Glutamatergic neuron (in vitro differentiated cells): Measurements from ENCODE around the gene CBLB. TPM values are rescaled to one million over a fixed set of nuclear protein-coding genes. Genes with fewer than 3 reads are reported as not detected.

ENCODE experiments used
- DNase-seq: peaks from one replicate; pipeline ENCODE4 v3.0.0; 2022
- H3K27ac Mint-ChIP-seq: one replicate; pipeline ENCODE4 v1.8.0; 2020; ENCODE audit warnings: mild to moderate bottlenecking, mixed read lengths, inconsistent platforms; ENCODE audit not compliant: unreplicated experiment
- H3K27me3 Mint-ChIP-seq: one replicate; pipeline ENCODE4 v1.8.0; 2020; ENCODE audit warnings: mild to moderate bottlenecking, moderate library complexity, mixed read lengths, inconsistent platforms; ENCODE audit not compliant: unreplicated experiment
- H3K36me3 Mint-ChIP-seq: one replicate; pipeline ENCODE4 v1.8.0; 2020; ENCODE audit warnings: mild to moderate bottlenecking, mixed read lengths, inconsistent platforms; ENCODE audit not compliant: unreplicated experiment
- H3K4me1 Mint-ChIP-seq: one replicate; pipeline ENCODE4 v1.8.0; 2020; ENCODE audit warnings: mild to moderate bottlenecking, low read depth, mixed read lengths, inconsistent platforms; ENCODE audit not compliant: unreplicated experiment
- H3K4me3 Mint-ChIP-seq: one replicate; pipeline ENCODE4 v1.8.0; 2020; ENCODE audit warnings: mild to moderate bottlenecking, mixed read lengths, inconsistent platforms; ENCODE audit not compliant: unreplicated experiment
- H3K9me3 Mint-ChIP-seq: one replicate; pipeline ENCODE4 v1.8.0; 2020; ENCODE audit warnings: mild to moderate bottlenecking, moderate library complexity, mixed read lengths, inconsistent platforms; ENCODE audit not compliant: unreplicated experiment
- long read RNA-seq: library from polyadenylated mRNA; unstranded; transcript quantifications from one replicate; pipeline ENCODE4 v2.0.0, GENCODE V29; 2020; ENCODE audit not compliant: unreplicated experiment
- total RNA-seq: library from RNA; stranded (reverse); fragmentation: NEBNext Ultra II Directional; extraction: Animal tissue kit (Norgen Biotek cat#: 25700); gene quantifications from one replicate; pipeline ENCODE4 v1.2.1, GENCODE V29; 2021; ENCODE audit not compliant: unreplicated experiment
- TF ChIP-seq, protein P1 (sequence below): fragments of 200-600 bp; sonication (generic); IDR thresholded peaks from one replicate; pipeline ENCODE4 v1.5.0; 2021; ENCODE audit not compliant: partially characterized antibody, unreplicated experiment

The CBLB gene
- total RNA-seq, result 269 TPM
- long read RNA-seq, full-length matches to known transcripts, result 5 of 26 reads
- long read RNA-seq, partial matches to known transcripts, result 6 of 26 reads
- long read RNA-seq, other reads (novel, unspliced or antisense), result 15 of 26 reads

- peaks cover 7% of the 10 kb centered on the region for H3K27me3 Mint-ChIP-seq
- DNase-seq, result peak; percentile 87
- TF ChIP-seq, protein P1, sequence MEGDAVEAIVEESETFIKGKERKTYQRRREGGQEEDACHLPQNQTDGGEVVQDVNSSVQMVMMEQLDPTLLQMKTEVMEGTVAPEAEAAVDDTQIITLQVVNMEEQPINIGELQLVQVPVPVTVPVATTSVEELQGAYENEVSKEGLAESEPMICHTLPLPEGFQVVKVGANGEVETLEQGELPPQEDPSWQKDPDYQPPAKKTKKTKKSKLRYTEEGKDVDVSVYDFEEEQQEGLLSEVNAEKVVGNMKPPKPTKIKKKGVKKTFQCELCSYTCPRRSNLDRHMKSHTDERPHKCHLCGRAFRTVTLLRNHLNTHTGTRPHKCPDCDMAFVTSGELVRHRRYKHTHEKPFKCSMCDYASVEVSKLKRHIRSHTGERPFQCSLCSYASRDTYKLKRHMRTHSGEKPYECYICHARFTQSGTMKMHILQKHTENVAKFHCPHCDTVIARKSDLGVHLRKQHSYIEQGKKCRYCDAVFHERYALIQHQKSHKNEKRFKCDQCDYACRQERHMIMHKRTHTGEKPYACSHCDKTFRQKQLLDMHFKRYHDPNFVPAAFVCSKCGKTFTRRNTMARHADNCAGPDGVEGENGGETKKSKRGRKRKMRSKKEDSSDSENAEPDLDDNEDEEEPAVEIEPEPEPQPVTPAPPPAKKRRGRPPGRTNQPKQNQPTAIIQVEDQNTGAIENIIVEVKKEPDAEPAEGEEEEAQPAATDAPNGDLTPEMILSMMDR, result no peak
- peaks cover 5% of the 10 kb centered on the region for H3K36me3 Mint-ChIP-seq
- peaks cover 22% of the 10 kb centered on the region for H3K4me1 Mint-ChIP-seq
- H3K27ac Mint-ChIP-seq, result peak within 1 kb of the TSS; percentile 100
- H3K4me3 Mint-ChIP-seq, result peak within 1 kb of the TSS; percentile 99
- peaks cover 16% of the 10 kb centered on the region for H3K9me3 Mint-ChIP-seq
Measured at GRCh38 chr3:105868742-105869530, at the start of gene CBLB. Gene CBLB, minus strand, starts transcription at chr3:105869012. Its CDS starts 1,435 bp downstream, at chr3:105867577.

DNA sequence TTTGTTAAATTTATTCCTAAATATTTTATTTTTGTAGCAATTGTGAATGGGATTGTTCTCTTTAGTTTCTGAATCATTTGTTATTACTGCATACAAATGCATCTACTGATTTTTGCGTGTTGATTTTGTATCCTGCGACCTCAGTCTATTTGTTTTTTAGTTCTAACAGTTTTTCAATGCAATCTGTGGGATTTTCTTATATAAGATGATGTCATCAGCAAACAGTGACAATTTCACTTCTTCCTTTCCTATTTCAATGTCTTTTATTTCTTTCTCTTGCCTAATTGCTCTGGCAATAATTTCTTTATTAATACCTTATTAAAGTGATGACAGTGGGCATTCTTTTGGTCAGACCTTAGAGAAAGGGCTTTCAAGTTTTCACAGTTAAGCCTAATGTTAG, 48.0 kb upstream of the CBLB start:
- no peaks in the 10 kb centered on the region for H3K4me1 Mint-ChIP-seq
- H3K4me3 Mint-ChIP-seq, result no peak overlapping the region
- no peaks in the 10 kb centered on the region for H3K27me3 Mint-ChIP-seq
- peaks cover 11% of the 10 kb centered on the region for H3K36me3 Mint-ChIP-seq
- H3K9me3 Mint-ChIP-seq, result peaks cover 1% of the 10 kb centered on the region
- DNase-seq, result no peak
- H3K27ac Mint-ChIP-seq, result no peak overlapping the region
- TF ChIP-seq, protein P1, result no peak

DNA sequence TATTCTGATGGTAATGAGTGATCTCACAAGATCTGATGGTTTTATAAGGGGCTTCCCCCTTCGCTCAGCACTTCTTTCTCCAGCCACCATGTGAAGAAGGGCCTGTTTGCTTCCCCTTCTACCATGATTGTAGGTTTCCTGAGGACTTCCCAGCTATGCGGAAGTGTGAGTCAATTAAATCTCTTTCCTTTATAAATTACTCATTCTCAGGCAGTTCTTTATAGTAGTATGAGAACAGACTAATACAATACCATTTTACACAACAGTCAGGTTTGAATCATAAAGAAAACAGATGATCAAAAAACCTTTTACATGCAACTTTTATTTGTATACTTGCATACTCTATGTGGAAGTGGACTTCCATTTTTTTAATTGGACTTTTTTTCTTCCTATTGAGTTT, 46.7 kb upstream of the CBLB start:
- no peak for DNase-seq
- Mint-ChIP-seq H3K27me3 (no peaks in the 10 kb centered on the region), H3K36me3 (peaks cover 7% of the 10 kb centered on the region), H3K9me3 (no peaks in the 10 kb centered on the region), H3K4me1 (no peaks in the 10 kb centered on the region), H3K4me3 (no peak overlapping the region), H3K27ac (no peak overlapping the region)
- TF ChIP-seq, protein P1, result no peak

DNA sequence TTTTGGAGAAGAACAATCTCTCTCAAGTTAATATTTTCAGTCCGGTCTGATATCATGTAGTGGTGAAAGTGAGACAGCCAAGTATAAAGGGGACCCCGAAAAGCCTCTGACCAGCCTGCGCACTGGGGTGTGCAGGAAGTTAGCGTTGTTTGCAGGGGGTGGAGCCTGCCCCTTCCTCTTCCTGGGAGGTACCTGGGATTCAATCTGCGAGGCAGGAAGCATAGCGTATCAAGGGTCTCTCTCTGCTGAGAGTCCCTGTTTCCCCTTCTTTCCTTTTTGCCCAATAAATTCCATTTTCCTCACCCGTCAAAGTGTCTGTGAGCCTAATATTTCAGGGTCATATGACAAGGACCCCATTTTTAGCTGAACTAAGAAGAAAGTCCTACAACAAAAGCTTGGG, 44.8 kb upstream of the CBLB start:
- Mint-ChIP-seq H3K4me3 (no peak overlapping the region), H3K9me3 (no peaks in the 10 kb centered on the region), H3K36me3 (no peaks in the 10 kb centered on the region), H3K4me1 (no peaks in the 10 kb centered on the region), H3K27me3 (no peaks in the 10 kb centered on the region), H3K27ac (no peak overlapping the region)
- no peak for DNase-seq
- TF ChIP-seq, protein P1, result no peak

DNA sequence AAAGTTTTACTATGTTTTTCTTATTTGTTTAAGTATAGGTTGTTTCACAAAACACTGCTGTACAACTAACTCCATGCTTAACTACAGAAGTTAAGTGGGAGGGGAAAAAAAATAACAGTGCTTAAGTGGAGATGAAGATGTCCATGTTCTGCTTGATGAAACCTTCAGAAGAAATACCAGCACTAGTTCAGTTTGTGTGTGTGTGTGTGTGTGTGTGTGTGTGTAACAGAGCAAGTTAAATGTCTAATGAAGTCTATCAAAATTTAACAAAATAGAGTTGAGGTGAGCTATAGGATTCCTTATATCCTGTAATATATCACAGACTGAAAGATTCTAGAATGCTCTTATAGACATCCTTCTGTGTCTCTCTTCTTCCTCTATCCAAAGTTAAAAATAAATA, 44.1 kb upstream of the CBLB start:
- no peaks in the 10 kb centered on the region for H3K9me3 Mint-ChIP-seq
- H3K27me3 Mint-ChIP-seq, result no peaks in the 10 kb centered on the region
- no peaks in the 10 kb centered on the region for H3K36me3 Mint-ChIP-seq
- TF ChIP-seq, protein P1, result no peak
- no peak overlapping the region for H3K4me3 Mint-ChIP-seq
- H3K27ac Mint-ChIP-seq, result no peak overlapping the region
- no peak for DNase-seq
- no peaks in the 10 kb centered on the region for H3K4me1 Mint-ChIP-seq
